Breast epithelium (tissue), 4 donors: ENCODE results near the gene PFDN1. TPM values are rescaled to one million over a fixed set of nuclear protein-coding genes. Genes with fewer than 3 reads are reported as not detected.

Source experiments
- DNase-seq, 2 donors: peaks; one replicate each; pipeline ENCODE4 v3.0.0-alpha.2; 2019; ENCODE audit warnings: low spot score in 2 of 2
- H3K27ac ChIP-seq, 2 donors: fragments of 200-600 bp; sonication (generic) in 1 of 2; one replicate each; pipeline ENCODE4 v1.5.1; 2016 to 2019; ENCODE audit warnings: mild to moderate bottlenecking in 1 of 2
- H3K27me3 ChIP-seq, 2 donors: fragments of 200-600 bp; sonication (generic) in 1 of 2; one replicate each; pipeline versions ENCODE4 v1.5.1 to v1.6.0; 2017 to 2019; ENCODE audit warnings: control low read depth in 1 of 2, mild to moderate bottlenecking in 1 of 2
- H3K36me3 ChIP-seq: fragments of 200-600 bp; one replicate; pipeline ENCODE4 v1.5.1; 2019
- H3K4me1 ChIP-seq, 2 donors: fragments of 200-600 bp; sonication (generic); one replicate each; pipeline ENCODE4 v1.5.1; 2016 to 2019; ENCODE audit warnings: control low read depth in 1 of 2
- H3K4me3 ChIP-seq, 3 donors: fragments of 200-600 bp; sonication (generic); 1 replicate in 2 of 3; 2 replicates in 1 of 3; pipeline ENCODE4 v1.5.1; 2016 to 2019; ENCODE audit warnings: mild to moderate bottlenecking in 3 of 3, moderate library complexity in 2 of 3
- H3K9me3 ChIP-seq, 2 donors: fragments of 200-600 bp; sonication (generic) in 1 of 2; one replicate each; pipeline ENCODE4 v1.5.1; 2016 to 2019; ENCODE audit warnings: control low read depth in 1 of 2
- POLR2A ChIP-seq: fragments of 450-650 bp; IDR thresholded peaks from one replicate; pipeline ENCODE4 v1.6.1; 2016; ENCODE audit warnings: antibody characterized with exemption, mild to moderate bottlenecking, moderate library complexity
- POLR2AphosphoS5 ChIP-seq, 3 donors: sonication (generic); formaldehyde crosslinking; IDR thresholded peaks; one replicate each; pipeline ENCODE4 v1.6.1; 2017; ENCODE audit warnings: antibody characterized with exemption in 3 of 3
- intact Hi-C: fragments of 100-400 bp; cut with DNase I; formaldehyde crosslinking; loops from one replicate; pipeline ENCODE4 v1.15.1; 2023; ENCODE audit warnings: low total_unique reads
- total RNA-seq, 3 donors: library from RNA; depleted of rRNA; stranded (reverse); fragments of >200 nt; gene quantifications; one replicate each; pipeline ENCODE4 v1.1.0, GENCODE V29; 2016
- TF ChIP-seq, protein P1 (sequence below), 3 donors: fragments of 450-650 bp; IDR thresholded peaks; one replicate each; pipeline ENCODE4 v1.5.1; 2016 to 2017; ENCODE audit warnings: antibody characterized with exemption in 3 of 3, mild to moderate bottlenecking in 3 of 3, moderate library complexity in 3 of 3

PFDN1 gene
- total RNA-seq, 3 donors from 2014 or later: 72.2 to 93.4 (median 86.3) TPM

DNA sequence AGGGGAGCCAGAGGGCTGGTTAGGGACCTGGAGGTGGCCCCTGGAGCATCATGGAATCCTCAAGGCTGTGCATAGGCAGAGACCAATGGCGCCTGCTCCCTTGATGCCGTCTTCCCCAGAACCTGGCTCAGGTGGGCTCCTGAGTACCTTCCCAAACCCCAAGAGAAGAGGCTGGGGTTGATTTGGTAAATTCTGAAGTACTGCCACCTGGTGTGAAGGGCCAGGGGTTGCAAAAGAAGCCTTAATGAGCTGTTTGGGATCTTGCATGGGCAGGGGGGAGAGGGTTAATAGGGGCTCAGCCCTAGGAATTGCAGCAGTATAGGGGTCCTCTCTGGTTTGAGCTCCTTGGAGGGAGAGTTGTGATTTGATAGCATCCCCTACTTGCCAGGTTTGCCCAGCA is 75.9 kb downstream of the PFDN1 start:
- no peaks in the 10 kb centered on the region for H3K9me3 ChIP-seq
- H3K4me1 ChIP-seq: no peaks in the 10 kb centered on the region
- TF ChIP-seq, protein P1, sequence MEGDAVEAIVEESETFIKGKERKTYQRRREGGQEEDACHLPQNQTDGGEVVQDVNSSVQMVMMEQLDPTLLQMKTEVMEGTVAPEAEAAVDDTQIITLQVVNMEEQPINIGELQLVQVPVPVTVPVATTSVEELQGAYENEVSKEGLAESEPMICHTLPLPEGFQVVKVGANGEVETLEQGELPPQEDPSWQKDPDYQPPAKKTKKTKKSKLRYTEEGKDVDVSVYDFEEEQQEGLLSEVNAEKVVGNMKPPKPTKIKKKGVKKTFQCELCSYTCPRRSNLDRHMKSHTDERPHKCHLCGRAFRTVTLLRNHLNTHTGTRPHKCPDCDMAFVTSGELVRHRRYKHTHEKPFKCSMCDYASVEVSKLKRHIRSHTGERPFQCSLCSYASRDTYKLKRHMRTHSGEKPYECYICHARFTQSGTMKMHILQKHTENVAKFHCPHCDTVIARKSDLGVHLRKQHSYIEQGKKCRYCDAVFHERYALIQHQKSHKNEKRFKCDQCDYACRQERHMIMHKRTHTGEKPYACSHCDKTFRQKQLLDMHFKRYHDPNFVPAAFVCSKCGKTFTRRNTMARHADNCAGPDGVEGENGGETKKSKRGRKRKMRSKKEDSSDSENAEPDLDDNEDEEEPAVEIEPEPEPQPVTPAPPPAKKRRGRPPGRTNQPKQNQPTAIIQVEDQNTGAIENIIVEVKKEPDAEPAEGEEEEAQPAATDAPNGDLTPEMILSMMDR (IDR thresholded peaks at IDR 0.05): no peak
- TF ChIP-seq POLR2A (no peak), POLR2AphosphoS5 (IDR thresholded peaks at IDR 0.05) (no peak)
- H3K27ac ChIP-seq: no peak overlapping the region
- no peak overlapping the region for H3K4me3 ChIP-seq
- intact Hi-C loops: no loop called here
- DNase-seq: no peak
- no peaks in the 10 kb centered on the region for H3K27me3 ChIP-seq
- H3K36me3 ChIP-seq: no peaks in the 10 kb centered on the region

DNA sequence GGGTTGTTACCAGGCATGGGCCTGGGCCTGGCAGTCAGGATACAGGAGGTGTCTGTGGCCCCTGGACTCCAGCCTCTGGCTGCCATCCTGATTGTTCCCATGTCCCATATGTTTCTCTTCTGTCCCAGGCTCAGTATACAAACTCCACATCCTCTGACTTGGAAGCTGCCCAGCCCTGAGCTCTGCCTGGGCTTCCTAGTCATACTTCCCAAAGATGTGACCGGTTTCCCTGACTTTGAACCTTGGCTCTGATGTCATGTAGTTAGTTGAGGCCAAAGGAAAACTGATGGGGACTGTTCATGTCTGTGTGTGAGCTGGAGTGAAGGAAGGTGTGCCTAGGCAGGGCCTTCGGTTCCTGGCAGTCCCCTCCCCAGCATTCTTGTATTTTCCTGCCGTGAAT is 77.5 kb downstream of the PFDN1 start:
- Histone ChIP-seq H3K27ac (no peak overlapping the region), H3K4me3 (no peak overlapping the region), H3K4me1 (no peaks in the 10 kb centered on the region), H3K36me3 (no peaks in the 10 kb centered on the region), H3K27me3 (no peaks in the 10 kb centered on the region), H3K9me3 (no peaks in the 10 kb centered on the region)
- DNase-seq: no peak
- TF ChIP-seq POLR2AphosphoS5 (IDR thresholded peaks at IDR 0.05) (no peak), POLR2A (no peak)
- TF ChIP-seq, protein P1 (IDR thresholded peaks at IDR 0.05): no peak
- intact Hi-C loops: no loop called here

DNA sequence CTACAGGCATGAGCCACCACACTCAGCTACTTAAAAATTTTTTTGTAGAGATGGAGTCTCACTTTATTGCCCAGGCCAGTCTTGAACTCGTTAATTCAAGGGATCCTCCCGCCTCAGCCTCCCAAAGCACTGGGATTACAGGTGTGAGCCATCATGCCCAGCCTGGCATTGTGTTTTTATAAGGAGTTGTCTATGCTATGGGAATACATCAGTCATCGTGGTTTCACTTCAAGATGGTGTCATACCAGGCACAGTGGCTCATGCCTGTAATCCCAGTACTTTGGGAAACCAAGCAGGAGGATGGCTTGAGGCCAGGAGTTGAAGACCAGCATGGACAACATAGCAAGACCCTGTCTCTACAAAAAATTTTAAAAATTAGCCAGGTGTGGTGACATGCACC is 78.2 kb downstream of the PFDN1 start:
- H3K9me3 ChIP-seq: no peaks in the 10 kb centered on the region
- no peak for DNase-seq
- no peaks in the 10 kb centered on the region for H3K36me3 ChIP-seq
- H3K27me3 ChIP-seq: no peaks in the 10 kb centered on the region
- intact Hi-C loops: no loop called here
- no peak overlapping the region for H3K27ac ChIP-seq
- H3K4me3 ChIP-seq: no peak overlapping the region
- H3K4me1 ChIP-seq: peaks cover 0 to 6% of the 10 kb centered on the region in 2 donors
- TF ChIP-seq, protein P1 (IDR thresholded peaks at IDR 0.05): no peak

DNA sequence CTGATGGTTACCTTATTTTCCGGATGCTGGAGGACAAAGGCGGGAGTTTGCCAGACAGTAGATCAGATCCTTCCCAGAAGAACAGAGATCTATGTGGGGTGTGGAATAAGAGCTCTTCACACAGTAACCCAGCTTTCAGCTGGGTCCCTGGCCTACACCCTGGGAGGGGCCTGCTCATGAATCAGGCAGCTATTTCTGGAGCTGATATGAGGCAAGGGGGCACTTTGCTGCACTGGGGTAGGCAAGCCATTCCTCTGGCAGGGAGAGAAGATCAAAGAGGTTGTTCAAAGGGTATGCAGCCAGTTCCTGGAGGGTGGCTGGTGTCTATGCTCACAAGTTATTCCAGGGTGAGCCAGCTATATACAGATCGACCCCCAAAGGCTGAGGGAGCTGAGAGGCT is 79.3 kb downstream of the PFDN1 start:
- intact Hi-C loops: no loop called here
- no peaks in the 10 kb centered on the region for H3K9me3 ChIP-seq
- no peaks in the 10 kb centered on the region for H3K27me3 ChIP-seq
- H3K4me3 ChIP-seq: no peak overlapping the region
- no peak overlapping the region for H3K27ac ChIP-seq
- TF ChIP-seq, protein P1 (IDR thresholded peaks at IDR 0.05): no peak
- TF ChIP-seq POLR2A (no peak), POLR2AphosphoS5 (IDR thresholded peaks at IDR 0.05) (no peak)
- H3K4me1 ChIP-seq: peaks cover 0 to 10% of the 10 kb centered on the region in 2 donors
- DNase-seq: no peak
- H3K36me3 ChIP-seq: no peaks in the 10 kb centered on the region

- Histone ChIP-seq H3K9me3 (no peaks in the 10 kb centered on the region), H3K4me1 (peaks cover 0 to 10% of the 10 kb centered on the region in 2 donors), H3K27ac (no peak overlapping the region), H3K27me3 (no peaks in the 10 kb centered on the region), H3K4me3 (no peak overlapping the region), H3K36me3 (no peaks in the 10 kb centered on the region)
- intact Hi-C loops: no loop called here
- DNase-seq: no peak
- TF ChIP-seq POLR2AphosphoS5 (IDR thresholded peaks at IDR 0.05): no peak
- TF ChIP-seq POLR2A: no peak
- TF ChIP-seq, protein P1 (IDR thresholded peaks at IDR 0.05): no peak
These were observed 80.5 kb downstream of the PFDN1 start for GRCh38 chr5:140222416-140222815.
